ENCODE measurements around the gene PARD3B. TPM values are rescaled to one million over a fixed set of nuclear protein-coding genes. Genes with fewer than 3 reads are reported as not detected.

Gene PARD3B
- total RNA-seq, 1 experiment from 2014 or later = 7.6 TPM

DNA sequence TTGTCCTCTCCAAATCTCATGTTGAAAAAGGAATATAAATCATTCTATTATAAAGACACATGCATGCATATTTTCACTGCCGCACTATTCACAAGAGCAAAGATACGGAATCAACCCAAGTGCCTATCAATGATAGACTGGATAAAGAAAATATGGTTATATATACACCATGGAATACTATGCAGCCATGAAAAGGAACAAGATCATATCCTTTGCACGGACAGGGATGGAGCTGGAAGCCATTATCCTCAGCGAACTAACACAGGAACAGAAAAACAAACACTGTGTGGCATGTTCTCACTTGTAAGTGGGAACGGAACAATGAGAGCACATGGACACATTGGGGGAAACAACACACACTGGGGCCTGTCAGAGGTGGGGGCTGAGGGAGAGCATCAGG, 28.1 kb upstream of the PARD3B start:
- Histone ChIP-seq H3K27ac (no peak overlapping the region), H3K9me2 (ENCODE audit: insufficient read depth) (no peaks in the 10 kb centered on the region), H3K27me3 (ENCODE audit: insufficient read depth, low read depth) (no peaks in the 10 kb centered on the region), H2AFZ (no peak overlapping the region), H4K20me1 (ENCODE audit: insufficient read depth) (no peaks in the 10 kb centered on the region), H3K79me2 (ENCODE audit: low read depth) (no peaks in the 10 kb centered on the region), H3K4me1 (replicated peaks; ENCODE audit: insufficient read depth) (no peaks in the 10 kb centered on the region), H3K4me2 (no peak overlapping the region), H3K4me3 (no peak overlapping the region), H3K9me3 (ENCODE audit: insufficient read depth, low read depth) (no peaks in the 10 kb centered on the region), H3K36me3 (ENCODE audit: low read depth) (no peaks in the 10 kb centered on the region), H3F3A (ENCODE audit: insufficient read depth, low read depth) (no peaks in the 10 kb centered on the region)
- BruUV-seq (replicated peaks) = no TSS peak
- intact Hi-C loops (cut with micrococcal nuclease; ENCODE audit: unreplicated experiment) = no loop called here
- POLR2A ChIA-PET (ENCODE audit: unreplicated experiment) = no interaction called here
- CTCF ChIA-PET = no interaction called here
- no peak for DNase-seq
- no peak for TF ChIP-seq EZH2 (IDR thresholded peaks at IDR 0.05; ENCODE audit: low read depth)
- TF ChIP-seq, protein P1, sequence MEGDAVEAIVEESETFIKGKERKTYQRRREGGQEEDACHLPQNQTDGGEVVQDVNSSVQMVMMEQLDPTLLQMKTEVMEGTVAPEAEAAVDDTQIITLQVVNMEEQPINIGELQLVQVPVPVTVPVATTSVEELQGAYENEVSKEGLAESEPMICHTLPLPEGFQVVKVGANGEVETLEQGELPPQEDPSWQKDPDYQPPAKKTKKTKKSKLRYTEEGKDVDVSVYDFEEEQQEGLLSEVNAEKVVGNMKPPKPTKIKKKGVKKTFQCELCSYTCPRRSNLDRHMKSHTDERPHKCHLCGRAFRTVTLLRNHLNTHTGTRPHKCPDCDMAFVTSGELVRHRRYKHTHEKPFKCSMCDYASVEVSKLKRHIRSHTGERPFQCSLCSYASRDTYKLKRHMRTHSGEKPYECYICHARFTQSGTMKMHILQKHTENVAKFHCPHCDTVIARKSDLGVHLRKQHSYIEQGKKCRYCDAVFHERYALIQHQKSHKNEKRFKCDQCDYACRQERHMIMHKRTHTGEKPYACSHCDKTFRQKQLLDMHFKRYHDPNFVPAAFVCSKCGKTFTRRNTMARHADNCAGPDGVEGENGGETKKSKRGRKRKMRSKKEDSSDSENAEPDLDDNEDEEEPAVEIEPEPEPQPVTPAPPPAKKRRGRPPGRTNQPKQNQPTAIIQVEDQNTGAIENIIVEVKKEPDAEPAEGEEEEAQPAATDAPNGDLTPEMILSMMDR (conservative IDR thresholded peaks at IDR 0.05) = no peak

DNA sequence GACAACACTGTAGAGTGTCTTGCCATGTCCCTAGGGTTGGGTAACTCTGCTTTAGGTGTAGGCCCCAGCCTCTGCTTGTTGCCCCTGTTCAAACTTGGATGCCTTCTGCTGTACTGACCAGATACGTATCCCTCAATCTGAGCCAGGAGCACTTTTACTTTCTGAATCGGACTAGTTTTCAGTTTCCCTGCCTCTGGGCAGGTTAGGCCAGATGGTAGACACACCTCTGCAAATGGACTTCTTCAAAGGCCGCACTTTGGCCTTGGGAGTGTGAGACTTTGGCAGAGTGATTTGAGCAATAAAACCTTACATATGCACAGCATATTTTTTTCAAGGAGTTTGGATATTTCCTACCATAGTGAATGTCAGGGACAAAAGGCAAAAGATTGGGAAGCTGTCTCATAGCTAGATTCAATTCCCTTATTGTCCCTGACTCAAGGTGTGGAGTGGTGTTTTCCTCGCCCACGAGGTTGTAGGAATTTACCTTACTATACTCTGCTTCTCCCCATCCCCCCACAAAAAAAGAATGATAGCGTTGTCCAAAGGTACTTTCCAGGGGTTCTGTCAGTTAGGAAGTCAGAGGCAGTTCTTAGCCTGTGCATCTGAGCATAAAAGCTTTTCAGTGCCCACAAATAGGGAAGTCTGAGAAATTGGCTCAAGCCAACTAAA, 15.3 kb upstream of the PARD3B start:
- H3K27me3 ChIP-seq (ENCODE audit: insufficient read depth, low read depth) = no peaks in the 10 kb centered on the region
- intact Hi-C loops (cut with micrococcal nuclease; ENCODE audit: unreplicated experiment) = no loop called here
- no peaks in the 10 kb centered on the region for H4K20me1 ChIP-seq (ENCODE audit: insufficient read depth)
- no peaks in the 10 kb centered on the region for H3K9me2 ChIP-seq (ENCODE audit: insufficient read depth)
- no TSS peak for BruUV-seq (replicated peaks)
- CTCF ChIA-PET = no interaction called here
- no peaks in the 10 kb centered on the region for H3K79me2 ChIP-seq (ENCODE audit: low read depth)
- no peak for DNase-seq
- H3K27ac ChIP-seq = no peak overlapping the region
- TF ChIP-seq, protein P1 (conservative IDR thresholded peaks at IDR 0.05) = no peak
- no peak for TF ChIP-seq EZH2 (IDR thresholded peaks at IDR 0.05; ENCODE audit: low read depth)
- H3K36me3 ChIP-seq (ENCODE audit: low read depth) = no peaks in the 10 kb centered on the region
- no peak overlapping the region for H3K4me3 ChIP-seq
- no peak overlapping the region for H3K4me2 ChIP-seq
- peaks cover 18% of the 10 kb centered on the region for H3K4me1 ChIP-seq (replicated peaks; ENCODE audit: insufficient read depth)
- H3F3A ChIP-seq (ENCODE audit: insufficient read depth, low read depth) = 0 out of 2 replicates have a peak, but pooled peaks cover 3% of the 10 kb centered on the region
- POLR2A ChIA-PET (ENCODE audit: unreplicated experiment) = no interaction called here
- no peaks in the 10 kb centered on the region; the same call in 1 of the 2 replicates for H3K9me3 ChIP-seq (ENCODE audit: insufficient read depth, low read depth)
- H2AFZ ChIP-seq = no peak overlapping the region

DNA sequence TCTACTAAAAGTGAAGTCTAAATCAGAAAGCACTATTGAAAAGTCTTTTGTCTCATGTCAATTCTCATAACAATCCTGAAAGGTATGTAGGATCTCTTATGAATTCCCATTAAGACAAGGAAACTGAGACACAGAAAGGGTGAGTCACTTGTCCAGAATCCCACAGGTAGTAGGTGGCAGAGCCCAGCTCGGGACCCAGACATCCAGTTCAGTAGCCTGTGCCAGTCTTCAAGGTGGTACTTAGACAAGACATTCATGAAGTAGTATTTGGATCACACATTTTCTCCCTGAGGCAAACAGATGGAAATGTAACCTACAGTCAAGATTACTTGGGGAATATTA, 14.8 kb upstream of the PARD3B start:
- H2AFZ ChIP-seq = no peak overlapping the region
- H3K4me3 ChIP-seq = no peak overlapping the region
- H3F3A ChIP-seq (ENCODE audit: insufficient read depth, low read depth) = 0 out of 2 replicates have a peak, but pooled peaks cover 3% of the 10 kb centered on the region
- ChIA-PET CTCF (no interaction called here), POLR2A (ENCODE audit: unreplicated experiment) (interaction anchor here (0.7 kb wide), 1 partner anchor 134 kb away, joined by 3 read pairs; no protein-coding TSS in a partner anchor)
- no peaks in the 10 kb centered on the region for H3K27me3 ChIP-seq (ENCODE audit: insufficient read depth, low read depth)
- no peak overlapping the region for H3K4me2 ChIP-seq
- no peaks in the 10 kb centered on the region; the same call in 1 of the 2 replicates for H3K9me3 ChIP-seq (ENCODE audit: insufficient read depth, low read depth)
- H3K27ac ChIP-seq = no peak overlapping the region
- no peaks in the 10 kb centered on the region for H3K36me3 ChIP-seq (ENCODE audit: low read depth)
- peaks cover 23% of the 10 kb centered on the region for H3K4me1 ChIP-seq (replicated peaks; ENCODE audit: insufficient read depth)
- no peaks in the 10 kb centered on the region for H4K20me1 ChIP-seq (ENCODE audit: insufficient read depth)
- no peaks in the 10 kb centered on the region for H3K79me2 ChIP-seq (ENCODE audit: low read depth)
- H3K9me2 ChIP-seq (ENCODE audit: insufficient read depth) = no peaks in the 10 kb centered on the region
- BruUV-seq (replicated peaks) = no TSS peak
- DNase-seq = no peak
- intact Hi-C loops (cut with micrococcal nuclease; ENCODE audit: unreplicated experiment) = no loop called here
- TF ChIP-seq, protein P1 (conservative IDR thresholded peaks at IDR 0.05) = no peak
- TF ChIP-seq EZH2 (IDR thresholded peaks at IDR 0.05; ENCODE audit: low read depth) = no peak

Measured in PC-9 (cell line).